GM23338 (cell line): ENCODE data around the gene SLC17A8. TPM values are rescaled to one million over a fixed set of nuclear protein-coding genes. Genes with fewer than 3 reads are reported as not detected.

Experiments used
- ATAC-seq: fragments of 200-7000 bp; cut with Tn5 transposase; 3 replicates; pipeline ENCODE4 v1.9.1; 2020
- DNase-seq: peaks from one replicate; pipeline ENCODE4 v3.0.0-alpha.2; 2015; ENCODE audit warnings: low spot score
- H2AFZ ChIP-seq: fragments of 200-600 bp; sonication (generic); 2 replicates; pipeline ENCODE4 v1.8.0; 2016; ENCODE audit warnings: antibody characterized with exemption, mild to moderate bottlenecking, moderate library complexity
- H3F3A ChIP-seq: fragments of 200-600 bp; sonication (generic); replicated peaks from 2 replicates; pipeline ENCODE4 v1.8.0; 2017; ENCODE audit warnings: antibody characterized with exemption, mixed run types, low read depth
- H3K27ac ChIP-seq: fragments of 200-600 bp; sonication (generic); 2 replicates; pipeline ENCODE4 v1.6.1; 2016; ENCODE audit warnings: low read depth
- H3K27me3 ChIP-seq: fragments of 200-600 bp; sonication (generic); 2 replicates; pipeline ENCODE4 v1.8.0; 2016; ENCODE audit warnings: mild to moderate bottlenecking, mixed run types, moderate library complexity; ENCODE audit not compliant: insufficient read depth
- H3K36me3 ChIP-seq: fragments of 200-600 bp; sonication (generic); 2 replicates; pipeline ENCODE4 v1.8.0; 2016; ENCODE audit warnings: mild to moderate bottlenecking; ENCODE audit not compliant: insufficient read depth
- H3K4me1 ChIP-seq: fragments of 200-600 bp; sonication (generic); 2 replicates; pipeline ENCODE4 v1.8.0; 2016; ENCODE audit warnings: mild to moderate bottlenecking, moderate library complexity; ENCODE audit not compliant: insufficient read depth
- H3K4me2 ChIP-seq: fragments of 200-600 bp; sonication (generic); 2 replicates; pipeline ENCODE4 v1.7.1; 2017; ENCODE audit warnings: mixed run types
- H3K4me3 ChIP-seq: fragments of 200-600 bp; sonication (generic); 2 replicates; pipeline ENCODE4 v1.6.1; 2016; ENCODE audit warnings: mixed run types
- H3K79me2 ChIP-seq: fragments of 200-600 bp; sonication (generic); replicated peaks from 2 replicates; pipeline ENCODE4 v1.8.0; 2017; ENCODE audit warnings: mild to moderate bottlenecking; ENCODE audit not compliant: insufficient read depth
- H3K9me2 ChIP-seq: fragments of 200-600 bp; sonication (generic); 2 replicates; pipeline ENCODE4 v1.8.0; 2017; ENCODE audit not compliant: insufficient read depth
- H4K20me1 ChIP-seq: fragments of 200-600 bp; sonication (generic); replicated peaks from 2 replicates; pipeline ENCODE4 v1.8.0; 2017; ENCODE audit warnings: mild to moderate bottlenecking; ENCODE audit not compliant: insufficient read depth
- H3K27ac Mint-ChIP-seq: 2 replicates; pipeline ENCODE4 v1.8.0; 2020; ENCODE audit warnings: inconsistent platforms, mild to moderate bottlenecking, moderate library complexity, mixed read lengths
- H3K27me3 Mint-ChIP-seq: 3 replicates; pipeline ENCODE4 v1.8.0; 2022; ENCODE audit warnings: low read depth, mild to moderate bottlenecking, moderate library complexity, mixed read lengths, inconsistent platforms; ENCODE audit not compliant: insufficient read depth, poor library complexity
- H3K36me3 Mint-ChIP-seq: 3 replicates; pipeline ENCODE4 v1.8.0; 2021; ENCODE audit warnings: low read depth, mild to moderate bottlenecking, inconsistent platforms, moderate library complexity, mixed read lengths
- H3K4me1 Mint-ChIP-seq: 3 replicates; pipeline ENCODE4 v1.8.0; 2020; ENCODE audit warnings: mild to moderate bottlenecking, inconsistent platforms, mixed read lengths
- H3K4me3 Mint-ChIP-seq: 3 replicates; pipeline ENCODE4 v1.8.0; 2021; ENCODE audit warnings: moderate library complexity, mild to moderate bottlenecking, inconsistent platforms, mixed read lengths
- H3K9me3 Mint-ChIP-seq: 3 replicates; pipeline ENCODE4 v1.8.0; 2020; ENCODE audit warnings: moderate library complexity, mild to moderate bottlenecking, inconsistent platforms, mixed read lengths
- CREB1 ChIP-seq: fragments of 250-450 bp; sonication (Bioruptor Pico); IDR thresholded peaks from 2 replicates; pipeline ENCODE4 v1.5.0; 2020; ENCODE audit warnings: low read depth, mild to moderate bottlenecking, moderate library complexity
- CTCF ChIP-seq, 2 experiments: fragments of 200-600 bp in 1 of 2; sonication (generic) in 1 of 2; conservative IDR thresholded peaks; 2 replicates each; pipeline versions ENCODE4 v1.5.1 to v1.6.1; 2016 to 2017; ENCODE audit warnings: antibody characterized with exemption in 2 of 2, low read depth in 2 of 2, mild to moderate bottlenecking in 2 of 2, moderate library complexity in 1 of 2
- ETS1 ChIP-seq: IDR thresholded peaks from 2 replicates; pipeline ENCODE4 v1.6.1; 2016; ENCODE audit warnings: antibody characterized with exemption
- EZH2 ChIP-seq: fragments of 200-600 bp; sonication (generic); IDR thresholded peaks from one replicate; pipeline ENCODE4 v1.8.0; 2017; ENCODE audit warnings: antibody characterized with exemption, mild to moderate bottlenecking, low read depth; ENCODE audit not compliant: unreplicated experiment
- EZH2phosphoT487 ChIP-seq: fragments of 200-600 bp; sonication (generic); IDR thresholded peaks from one replicate; pipeline ENCODE4 v1.8.1; 2018; ENCODE audit warnings: antibody characterized with exemption; ENCODE audit not compliant: unreplicated experiment
- POLR2AphosphoS5 ChIP-seq: IDR thresholded peaks from 2 replicates; pipeline ENCODE4 v1.6.1; 2016; ENCODE audit warnings: antibody characterized with exemption, low read depth
- REST ChIP-seq: IDR thresholded peaks from one replicate; pipeline ENCODE4 v1.6.1; 2018; ENCODE audit warnings: antibody characterized with exemption; ENCODE audit not compliant: unreplicated experiment
- ZNF331 ChIP-seq: fragments of 250-450 bp; sonication (Bioruptor Pico); IDR thresholded peaks from 2 replicates; pipeline ENCODE4 v1.5.0; 2020; ENCODE audit warnings: low read depth, mild to moderate bottlenecking, moderate library complexity
- polyA plus RNA-seq: library from polyadenylated mRNA; unstranded; fragments of >200 nt; fragmentation: Nextera tagmentation; extraction: Ambion mirVana; gene quantifications from 2 replicates; pipeline ENCODE4 v1.2.1, GENCODE V29; 2016
- total RNA-seq: library from RNA; depleted of rRNA; stranded (reverse); fragments of >200 nt; shearing (Covaris generic); gene quantifications from 2 replicates; pipeline ENCODE4 v1.2.3, GENCODE V29; 2014

The SLC17A8 gene
- total and polyA plus RNA-seq, 2 experiments from 2014 or later: 0.05 to 0.24 TPM

- no peak for TF ChIP-seq REST
- no peak for TF ChIP-seq ETS1
- no peak for TF ChIP-seq CTCF (conservative IDR thresholded peaks at IDR 0.05; ENCODE audit: low read depth in 2 of 2)
Measured at GRCh38 chr12:100437038-100437841, 80.4 kb downstream of the SLC17A8 start (continued).

- Histone ChIP-seq H3K79me2 (no peaks in the 10 kb centered on the region), H3K36me3 (no peaks in the 10 kb centered on the region), H2AFZ (peak overlapping the region; percentile 69; the same call in 1 of the 2 replicates), H3K9me2 (no peaks in the 10 kb centered on the region), H3K4me2 (no peak overlapping the region), H3F3A (no peaks in the 10 kb centered on the region), H3K4me1 (no peaks in the 10 kb centered on the region), H4K20me1 (no peaks in the 10 kb centered on the region), H3K4me3 (no peak overlapping the region), H3K27me3 (no peaks in the 10 kb centered on the region), H3K27ac (no peak overlapping the region)
- no peaks in the 10 kb centered on the region for H3K4me1 Mint-ChIP-seq
- no peaks in the 10 kb centered on the region for H3K27me3 Mint-ChIP-seq
- H3K4me3 Mint-ChIP-seq: no peak overlapping the region
- no peak for ATAC-seq
- H3K36me3 Mint-ChIP-seq: no peaks in the 10 kb centered on the region
- DNase-seq: no peak
- no peaks in the 10 kb centered on the region for H3K9me3 Mint-ChIP-seq
- H3K27ac Mint-ChIP-seq: no peak overlapping the region
- TF ChIP-seq EZH2: no peak
- TF ChIP-seq CREB1: no peak
- TF ChIP-seq POLR2AphosphoS5: no peak
- no peak for TF ChIP-seq ZNF331
- TF ChIP-seq CTCF (conservative IDR thresholded peaks at IDR 0.05; ENCODE audit: low read depth in 2 of 2): no peak
- no peak for TF ChIP-seq EZH2phosphoT487
Measured at GRCh38 chr12:100439797-100440196, 82.9 kb downstream of the SLC17A8 start.
